NOMO-1 treated with dmso at 0.1 percent for 144 hours (cell line): Measurements from ENCODE around the gene FGF3.

Experiments
- DNase-seq: peaks from one replicate; lab custom pipeline; 2025; ENCODE audit not compliant: unreplicated experiment; lab: John Stamatoyannopoulos, UW

The FGF3 gene

GRCh38 chr11:69804769-69805508 is 14.3 kb downstream of the FGF3 start:
- no peak for DNase-seq

GRCh38 chr11:69803604-69804218 is 15.5 kb downstream of the FGF3 start:
- no peak for DNase-seq

- DNase-seq: no peak
Measured at GRCh38 chr11:69803022-69803421, 16.2 kb downstream of the FGF3 start.

- no peak for DNase-seq
Measured at GRCh38 chr11:69802590-69802989, 16.6 kb downstream of the FGF3 start.

GRCh38 chr11:69801513-69802335 is 17.5 kb downstream of the FGF3 start:
- DNase-seq: no peak

- no peak for DNase-seq
Measured at GRCh38 chr11:69800278-69800677, 18.9 kb downstream of the FGF3 start.

- no peak for DNase-seq
Measured at GRCh38 chr11:69799582-69799981, 19.6 kb downstream of the FGF3 start.

- DNase-seq: no peak
Measured at GRCh38 chr11:69799097-69799496, 20.1 kb downstream of the FGF3 start.

GRCh38 chr11:69797737-69798528 is 21.3 kb downstream of the FGF3 start:
- DNase-seq: no peak

- no peak for DNase-seq
Measured at GRCh38 chr11:69797156-69797555, 22.1 kb downstream of the FGF3 start.

GRCh38 chr11:69796063-69796462 is 23.2 kb downstream of the FGF3 start:
- DNase-seq: no peak

GRCh38 chr11:69791276-69792180 is 27.7 kb downstream of the FGF3 start:
- DNase-seq: no peak

GRCh38 chr11:69788956-69789355 is 30.3 kb downstream of the FGF3 start:
- DNase-seq: no peak

- no peak for DNase-seq
Measured at GRCh38 chr11:69787906-69788305, 31.3 kb downstream of the FGF3 start.

GRCh38 chr11:69787457-69787856 is 31.8 kb downstream of the FGF3 start:
- DNase-seq: no peak

- DNase-seq: no peak
Measured at GRCh38 chr11:69781241-69781640, 38.0 kb downstream of the FGF3 start.

GRCh38 chr11:69778373-69778772 is 40.8 kb downstream of the FGF3 start:
- DNase-seq: no peak

GRCh38 chr11:69775163-69775755 is 44.0 kb downstream of the FGF3 start, which contains the start of gene FGF4:
FGF4 (minus strand) TSS chr11:69775341; CDS start chr11:69775084, 257 bp downstream.
- DNase-seq: no peak

- DNase-seq: no peak
Measured at GRCh38 chr11:69774354-69775162, 44.7 kb downstream of the FGF3 start.
